NCI-H446 treated with DMSO at 0.1 percent for 48 hours (cell line): Measurements from ENCODE around the gene FAM89A.
"Not testable (repeated sequence)": the region's sequence is repeated elsewhere in the genome, so short reads cannot be mapped to it uniquely, and the experiment has no call there.

Experiments used
- DNase-seq: peaks from one replicate; lab custom pipeline; 2025; lab: John Stamatoyannopoulos, UW

Gene FAM89A

GRCh38 chr1:231032963-231033362 is 7.1 kb downstream of the FAM89A start:
- no peak for DNase-seq

GRCh38 chr1:231029841-231030240 is 10.2 kb downstream of the FAM89A start:
- DNase-seq, result no peak

- DNase-seq, result not testable (repeated sequence)
Observed at GRCh38 chr1:231029247-231029646, 10.8 kb downstream of the FAM89A start.

GRCh38 chr1:231028682-231029081 is 11.4 kb downstream of the FAM89A start:
- DNase-seq, result no peak

GRCh38 chr1:231027971-231028370 is 12.1 kb downstream of the FAM89A start:
- no peak for DNase-seq

- DNase-seq, result no peak
Observed at GRCh38 chr1:231027136-231027925, 12.7 kb downstream of the FAM89A start.

GRCh38 chr1:231026576-231026975 is 13.5 kb downstream of the FAM89A start:
- no peak for DNase-seq

- DNase-seq, result no peak
Observed at GRCh38 chr1:231023150-231023549, 16.9 kb downstream of the FAM89A start.

GRCh38 chr1:231022543-231022942 is 17.5 kb downstream of the FAM89A start:
- not testable (repeated sequence) for DNase-seq

GRCh38 chr1:231021540-231022031 is 18.5 kb downstream of the FAM89A start:
- no peak for DNase-seq

- DNase-seq, result no peak
Observed at GRCh38 chr1:231020816-231021215, 19.2 kb downstream of the FAM89A start.

- no peak for DNase-seq
Observed at GRCh38 chr1:231020139-231020601, 19.9 kb downstream of the FAM89A start.

GRCh38 chr1:231019711-231020110 is 20.3 kb downstream of the FAM89A start:
- no peak for DNase-seq

GRCh38 chr1:231016966-231017365 is 23.1 kb downstream of the FAM89A start:
- DNase-seq, result no peak

GRCh38 chr1:231016234-231016633 is 23.8 kb downstream of the FAM89A start:
- no peak for DNase-seq

GRCh38 chr1:231013391-231014015 is 26.6 kb downstream of the FAM89A start:
- no peak for DNase-seq

GRCh38 chr1:231011963-231012362 is 28.1 kb downstream of the FAM89A start:
- DNase-seq, result no peak

GRCh38 chr1:231011360-231011759 is 28.7 kb downstream of the FAM89A start:
- no peak for DNase-seq

GRCh38 chr1:231007535-231007934 is 32.5 kb downstream of the FAM89A start:
- DNase-seq, result not testable (repeated sequence)

GRCh38 chr1:231001892-231002291 is 38.2 kb downstream of the FAM89A start:
- DNase-seq, result no peak

- no peak for DNase-seq
Observed at GRCh38 chr1:231000639-231001038, 39.4 kb downstream of the FAM89A start.

GRCh38 chr1:231000201-231000600 is 39.9 kb downstream of the FAM89A start:
- DNase-seq, result no peak

GRCh38 chr1:230994860-230995259 is 45.2 kb downstream of the FAM89A start:
- no peak for DNase-seq
